Endothelial cell of umbilical vein (primary cell): ENCODE data around the gene EHBP1L1. TPM values are rescaled to one million over a fixed set of nuclear protein-coding genes. Genes with fewer than 3 reads are reported as not detected.

ENCODE experiments used
- BruUV-seq: library from RNA; stranded (reverse); fragments of 400-500 nt; replicated peaks from 2 replicates; lab custom pipeline; 2021; lab: Mats Ljungman, UMichigan
- CTCF ChIA-PET: fragments of 300-600, 350-600 bp; sonication (Branson Sonifier 250); formaldehyde crosslinking; loops from one replicate; lab custom pipeline; 2021; ENCODE audit warnings: antibody characterized with exemption, inconsistent platforms; lab: Charles Lee
- POLR2A ChIA-PET: fragments of 300-600, 350-600 bp; sonication (Branson Sonifier 250); formaldehyde crosslinking; loops from one replicate; lab custom pipeline; 2021; ENCODE audit warnings: antibody characterized with exemption, inconsistent platforms; lab: Charles Lee
- DNase-seq: peaks from one replicate; pipeline ENCODE4 v3.0.0-alpha.2; 2011; ENCODE audit warnings: low read depth, low spot score
- FAIRE-seq: peaks from 2 replicates; lab custom pipeline; 2011; peaks lifted over from hg19 to GRCh38; lab: Jason Lieb, UNC
- H2AFZ ChIP-seq: 2 replicates; pipeline ENCODE4 v1.6.0; 2012; ENCODE audit warnings: low read depth, low read length, control low read depth, inconsistent platforms
- H3K27ac ChIP-seq: 2 replicates; pipeline ENCODE4 v1.5.1; 2011; ENCODE audit warnings: low read depth, mild to moderate bottlenecking, control low read depth, low read length, moderate library complexity; ENCODE audit not compliant: insufficient read depth
- H3K27me3 ChIP-seq, 2 experiments: 2 replicates each; pipeline versions ENCODE4 v1.6.0 to v1.6.1; 2011; ENCODE audit warnings: low read length in 2 of 2, mixed read lengths in 1 of 2; ENCODE audit not compliant: control insufficient read depth in 2 of 2, insufficient read depth in 2 of 2
- H3K36me3 ChIP-seq, 2 experiments: 2 replicates in 1 of 2; 3 replicates in 1 of 2; pipeline ENCODE4 v1.5.1; 2011; ENCODE audit warnings: low read length in 2 of 2, mild to moderate bottlenecking in 1 of 2, moderate library complexity in 1 of 2; ENCODE audit not compliant: control insufficient read depth in 2 of 2, insufficient read depth in 2 of 2; ENCODE audit errors: extremely low read depth in 1 of 2
- H3K4me1 ChIP-seq: 3 replicates; pipeline ENCODE4 v1.5.1; 2011; ENCODE audit warnings: mild to moderate bottlenecking, low read length; ENCODE audit not compliant: control insufficient read depth, insufficient read depth; ENCODE audit errors: extremely low read depth
- H3K4me2 ChIP-seq: 2 replicates; pipeline ENCODE4 v1.6.1; 2011; ENCODE audit warnings: low read length, control low read depth, mixed read lengths; ENCODE audit not compliant: insufficient read depth
- H3K4me3 ChIP-seq, 3 experiments: fragments of 200-600 bp in 1 of 3; sonication (generic), shearing (Covaris generic) in 1 of 3; replicated peaks in 1 of 3; 2 replicates each; pipeline ENCODE4 v1.5.1; 2011 to 2016; ENCODE audit warnings: control low read depth in 3 of 3, low read length in 3 of 3, mild to moderate bottlenecking in 2 of 3, inconsistent platforms in 1 of 3, low read depth in 1 of 3, moderate library complexity in 1 of 3; ENCODE audit not compliant: insufficient read depth in 1 of 3
- H3K79me2 ChIP-seq: 2 replicates; pipeline ENCODE4 v1.6.0; 2012; ENCODE audit warnings: low read length, inconsistent platforms; ENCODE audit not compliant: control insufficient read depth, insufficient read depth
- H3K9ac ChIP-seq: replicated peaks from 2 replicates; pipeline ENCODE3; 2011; ENCODE audit warnings: low read length, control low read depth; ENCODE audit not compliant: insufficient read depth; ENCODE audit errors: extremely low read depth
- H3K9me1 ChIP-seq: replicated peaks from 3 replicates; pipeline ENCODE4 v1.6.0; 2011; ENCODE audit warnings: mild to moderate bottlenecking, low read length; ENCODE audit not compliant: control insufficient read depth, insufficient read depth; ENCODE audit errors: extremely low read depth
- H3K9me3 ChIP-seq: replicated peaks from 2 replicates; pipeline ENCODE4 v1.5.1; 2012; ENCODE audit warnings: low read length, inconsistent platforms; ENCODE audit not compliant: control insufficient read depth, insufficient read depth
- H4K20me1 ChIP-seq: replicated peaks from 2 replicates; pipeline ENCODE3; 2011; ENCODE audit warnings: mild to moderate bottlenecking, low read length; ENCODE audit not compliant: control insufficient read depth, insufficient read depth; ENCODE audit errors: extremely low read depth
- EZH2 ChIP-seq: IDR thresholded peaks from 2 replicates; pipeline ENCODE4 v1.6.1; 2012; ENCODE audit warnings: borderline replicate concordance, low read depth, mild to moderate bottlenecking, moderate library complexity, low read length, inconsistent platforms; ENCODE audit not compliant: severe bottlenecking
- FOS ChIP-seq: IDR thresholded peaks from 2 replicates; pipeline ENCODE4 v1.6.1; 2011; ENCODE audit warnings: mild to moderate bottlenecking, low read length, moderate library complexity, borderline replicate concordance; ENCODE audit not compliant: insufficient read depth
- GATA2 ChIP-seq: IDR thresholded peaks from 2 replicates; pipeline ENCODE4 v1.7.0; 2011; ENCODE audit warnings: low read depth, mild to moderate bottlenecking, moderate library complexity, mixed read lengths, low read length; ENCODE audit not compliant: insufficient read length, insufficient read depth
- JUN ChIP-seq: IDR thresholded peaks from 2 replicates; pipeline ENCODE4 v1.6.1; 2011; ENCODE audit warnings: borderline replicate concordance, low read depth; ENCODE audit not compliant: insufficient read length, insufficient read depth
- MYC ChIP-seq: IDR thresholded peaks from one replicate; pipeline ENCODE4 v1.6.1; 2011; ENCODE audit warnings: mild to moderate bottlenecking, low read depth, low read length
- POLR2A ChIP-seq: IDR thresholded peaks from 2 replicates; pipeline ENCODE4 v1.6.1; 2012; ENCODE audit warnings: low read depth, mild to moderate bottlenecking, control low read depth, low read length
- POLR2AphosphoS5 ChIP-seq: IDR thresholded peaks from 2 replicates; pipeline ENCODE4 v1.6.1; 2012; ENCODE audit warnings: low read depth, mild to moderate bottlenecking, control low read depth, low read length, moderate library complexity; ENCODE audit not compliant: insufficient read depth
- dilution Hi-C: fragments of 300-500 bp; cut with MboI; formaldehyde crosslinking; loops from one replicate; pipeline ENCODE4 v1.15.0; 2019; ENCODE audit warnings: low sequenced_read_pairs; ENCODE audit not compliant: extremely low pct_ligation_motif_present
- intact Hi-C: fragments of 100-400 bp; cut with micrococcal nuclease; formaldehyde crosslinking; loops from one replicate; pipeline ENCODE4 v1.10.0; 2022
- polyA plus RNA-seq, 4 experiments: library from polyadenylated mRNA; depleted of rRNA in 3 of 4; stranded (reverse) in 3 of 4; unstranded in 1 of 4; fragments of >200 nt; gene quantifications; 2 replicates each; pipeline versions ENCODE4 v1.2.1 to v1.2.3, GENCODE V29; 2011 to 2012; ENCODE audit warnings: missing spikeins in 1 of 4
- total RNA-seq: library from RNA; stranded (reverse); gene quantifications from 2 replicates; pipeline ENCODE4 v1.2.3, GENCODE V29; 2021
- TF ChIP-seq, protein P1 (sequence below): IDR thresholded peaks from 2 replicates; pipeline ENCODE4 v1.6.1; 2011; ENCODE audit not compliant: insufficient read depth, insufficient read length
- TF ChIP-seq, protein P2 (sequence below), 2 donors: IDR thresholded peaks; 1 replicate in 1 of 2; 2 replicates in 1 of 2; pipeline ENCODE4 v1.5.1; 2011; ENCODE audit warnings: low read length in 2 of 2, mild to moderate bottlenecking in 2 of 2, moderate library complexity in 2 of 2, control low read depth in 1 of 2, inconsistent platforms in 1 of 2, low read depth in 1 of 2; ENCODE audit not compliant: insufficient read depth in 1 of 2; ENCODE audit errors: extremely low read depth in 1 of 2

Gene EHBP1L1
- total and polyA plus RNA-seq, 2 donors (not counting 3 experiments of a cell fraction or from before 2014, with no cell fraction given): 12.7 to 19.7 TPM

GRCh38 chr11:65541093-65541982 lies 34.5 kb upstream of the EHBP1L1 start:
- H3K27ac ChIP-seq: no peak overlapping the region
- no peak overlapping the region for H3K9ac ChIP-seq
- dilution Hi-C loops: no loop called here
- H3K36me3 ChIP-seq: peaks cover 0 to 24% of the 10 kb centered on the region in 2 experiments
- no peak overlapping the region for H3K4me2 ChIP-seq
- ChIA-PET POLR2A (interaction anchor here (1.1 kb wide), 3 partner anchors 16 to 33 kb away, joined by 3 read pairs; partner anchors contain the start of gene LTBP3), CTCF (interaction anchor here (1.0 to 6.1 kb wide), 15 partner anchors 8 to 344 kb away, joined by 3 to 206 read pairs (median 13); partner anchors contain the start of genes EHBP1L1, FAM89B, KCNK7 and PCNX3)
- H4K20me1 ChIP-seq: no peaks in the 10 kb centered on the region
- FAIRE-seq: no peak
- no peak overlapping the region for H2AFZ ChIP-seq
- intact Hi-C loops: no loop called here
- BruUV-seq: no TSS peak
- H3K27me3 ChIP-seq: no peaks in the 10 kb centered on the region
- H3K4me1 ChIP-seq: peaks cover 6% of the 10 kb centered on the region
- no peaks in the 10 kb centered on the region for H3K9me1 ChIP-seq
- H3K79me2 ChIP-seq: no peaks in the 10 kb centered on the region
- DNase-seq: peak; percentile 24
- peak overlapping the region in 1 of 3 experiments; percentile 38 for H3K4me3 ChIP-seq
- H3K9me3 ChIP-seq: no peaks in the 10 kb centered on the region
- TF ChIP-seq FOS (no peak), POLR2A (no peak), MYC (no peak), POLR2AphosphoS5 (no peak), EZH2 (no peak), GATA2 (no peak), JUN (no peak)
- TF ChIP-seq, protein P1, sequence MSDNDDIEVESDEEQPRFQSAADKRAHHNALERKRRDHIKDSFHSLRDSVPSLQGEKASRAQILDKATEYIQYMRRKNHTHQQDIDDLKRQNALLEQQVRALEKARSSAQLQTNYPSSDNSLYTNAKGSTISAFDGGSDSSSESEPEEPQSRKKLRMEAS: no peak
- TF ChIP-seq, protein P2, sequence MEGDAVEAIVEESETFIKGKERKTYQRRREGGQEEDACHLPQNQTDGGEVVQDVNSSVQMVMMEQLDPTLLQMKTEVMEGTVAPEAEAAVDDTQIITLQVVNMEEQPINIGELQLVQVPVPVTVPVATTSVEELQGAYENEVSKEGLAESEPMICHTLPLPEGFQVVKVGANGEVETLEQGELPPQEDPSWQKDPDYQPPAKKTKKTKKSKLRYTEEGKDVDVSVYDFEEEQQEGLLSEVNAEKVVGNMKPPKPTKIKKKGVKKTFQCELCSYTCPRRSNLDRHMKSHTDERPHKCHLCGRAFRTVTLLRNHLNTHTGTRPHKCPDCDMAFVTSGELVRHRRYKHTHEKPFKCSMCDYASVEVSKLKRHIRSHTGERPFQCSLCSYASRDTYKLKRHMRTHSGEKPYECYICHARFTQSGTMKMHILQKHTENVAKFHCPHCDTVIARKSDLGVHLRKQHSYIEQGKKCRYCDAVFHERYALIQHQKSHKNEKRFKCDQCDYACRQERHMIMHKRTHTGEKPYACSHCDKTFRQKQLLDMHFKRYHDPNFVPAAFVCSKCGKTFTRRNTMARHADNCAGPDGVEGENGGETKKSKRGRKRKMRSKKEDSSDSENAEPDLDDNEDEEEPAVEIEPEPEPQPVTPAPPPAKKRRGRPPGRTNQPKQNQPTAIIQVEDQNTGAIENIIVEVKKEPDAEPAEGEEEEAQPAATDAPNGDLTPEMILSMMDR (IDR thresholded peaks at IDR 0.05; ENCODE audit: extremely low read depth in 1 of 2, insufficient read depth in 1 of 2, low read depth in 1 of 2, low read length in 2 of 2): no peak
